Stomach (tissue), 9 donors: Measurements from ENCODE around the gene UPF2. TPM values are rescaled to one million over a fixed set of nuclear protein-coding genes. Genes with fewer than 3 reads are reported as not detected.

ENCODE experiments used
- DNase-seq, 2 donors: peaks; one replicate each; pipeline versions ENCODE4 v3.0.0 to v3.0.0-alpha.2; 2013 to 2019
- H3K27ac ChIP-seq, 5 donors: fragments of 200-600 bp in 4 of 5; sonication (generic) in 4 of 5; one replicate each; pipeline ENCODE4 v1.5.1; 2013 to 2019; ENCODE audit warnings: mild to moderate bottlenecking in 1 of 5, moderate library complexity in 1 of 5
- H3K27me3 ChIP-seq, 3 donors: fragments of 200-600 bp; sonication (generic); one replicate each; pipeline ENCODE4 v1.5.1; 2017 to 2019; ENCODE audit warnings: mixed run types in 1 of 3
- H3K36me3 ChIP-seq, 4 donors: fragments of 200-600 bp; sonication (generic); 1 replicate in 3 of 4; 2 replicates in 1 of 4; pipeline ENCODE4 v1.5.1; 2016 to 2019
- H3K4me1 ChIP-seq, 4 donors: fragments of 200-600 bp; sonication (generic); one replicate each; pipeline ENCODE4 v1.5.1; 2016 to 2019
- H3K4me3 ChIP-seq, 4 donors: fragments of 200-600 bp; sonication (generic) in 3 of 4; one replicate each; pipeline ENCODE4 v1.5.1; 2016 to 2019; ENCODE audit warnings: mild to moderate bottlenecking in 1 of 4
- H3K9me3 ChIP-seq, 4 donors: fragments of 200-600 bp; sonication (generic); one replicate each; pipeline ENCODE4 v1.5.1; 2016 to 2019
- CTCF ChIP-seq, 7 experiments: fragments of 450-650 bp in 4 of 7; fragments of 200-600 bp in 3 of 7; sonication (generic) in 3 of 7; IDR thresholded peaks; one replicate each; pipeline ENCODE4 v1.5.1; 2016 to 2019; ENCODE audit warnings: antibody characterized with exemption in 7 of 7, control low read depth in 2 of 7, mild to moderate bottlenecking in 1 of 7
- EP300 ChIP-seq: sonication (generic); formaldehyde crosslinking; IDR thresholded peaks from one replicate; pipeline ENCODE4 v1.6.1; 2017; ENCODE audit warnings: antibody characterized with exemption
- POLR2A ChIP-seq, 4 donors: fragments of 450-650 bp; IDR thresholded peaks; one replicate each; pipeline ENCODE4 v1.6.1; 2016; ENCODE audit warnings: antibody characterized with exemption in 4 of 4, control low read depth in 2 of 4, mild to moderate bottlenecking in 1 of 4, moderate library complexity in 1 of 4
- POLR2AphosphoS5 ChIP-seq, 3 donors: sonication (generic); formaldehyde crosslinking; IDR thresholded peaks; one replicate each; pipeline ENCODE4 v1.6.1; 2016; ENCODE audit warnings: antibody characterized with exemption in 3 of 3
- WGBS, 5 donors: extraction: QIAGEN DNeasy Blood & Tissue Kit in 3 of 5; methylation state at CpG; one replicate each; pipeline versions ENCODE4 v1.1.5 to v1.1.7; 2013 to 2018; 5-methylcytosine and 5-hydroxymethylcytosine counted together
- intact Hi-C: fragments of 100-400 bp; cut with DNase I; formaldehyde crosslinking; loops from one replicate; pipeline ENCODE4 v1.15.1; 2023; ENCODE audit warnings: low total_unique reads
- polyA plus RNA-seq, 3 donors: library from polyadenylated mRNA; stranded (reverse); fragments of 200-250 nt; gene quantifications; one replicate each; pipeline ENCODE4 v1.2.3, GENCODE V29; 2013
- total RNA-seq, 5 donors: library from RNA; depleted of rRNA; stranded (reverse); fragments of >200 nt; gene quantifications; one replicate each; pipeline versions ENCODE4 v1.1.0 to v1.2.3, GENCODE V29; 2014 to 2016
- donor health status: healthy with polysubstance abuse.
- donor health status: Bipolar disorder and iron deficiency.
- donor health status: healthy.

The UPF2 gene
- total and polyA plus RNA-seq, 8 donors = 8.7 to 48.6 (median 17.2) TPM

GRCh38 chr10:11886851-11887250, 155.8 kb downstream of the UPF2 start:
- no peaks in the 10 kb centered on the region for H3K4me1 ChIP-seq

GRCh38 chr10:11886138-11886474, 156.5 kb downstream of the UPF2 start:
- TF ChIP-seq EP300 = no peak
- no peak for TF ChIP-seq POLR2A (IDR thresholded peaks at IDR 0.05)
- no peak for TF ChIP-seq CTCF (IDR thresholded peaks at IDR 0.05)
- TF ChIP-seq POLR2AphosphoS5 (IDR thresholded peaks at IDR 0.05) = no peak
- Histone ChIP-seq H3K27ac (no peak overlapping the region), H3K4me3 (no peak overlapping the region), H3K4me1 (no peaks in the 10 kb centered on the region), H3K36me3 (no peaks in the 10 kb centered on the region), H3K9me3 (no peaks in the 10 kb centered on the region), H3K27me3 (no peaks in the 10 kb centered on the region)
- intact Hi-C loops = no loop called here
- 68 to 77% (median 73%) methylated on average over 6 of the region's 6 CpGs for WGBS, 5 donors
- no peak for DNase-seq

More at GRCh38 chr10:11886851-11887250, 155.8 kb downstream of the UPF2 start:
- Histone ChIP-seq H3K9me3 (no peaks in the 10 kb centered on the region), H3K27me3 (no peaks in the 10 kb centered on the region), H3K36me3 (no peaks in the 10 kb centered on the region), H3K27ac (no peak overlapping the region), H3K4me3 (no peak overlapping the region)
- TF ChIP-seq CTCF (IDR thresholded peaks at IDR 0.05) (no peak), POLR2AphosphoS5 (IDR thresholded peaks at IDR 0.05) (no peak), POLR2A (IDR thresholded peaks at IDR 0.05) (no peak), EP300 (no peak)
- DNase-seq = no peak
- 74 to 83% (median 78%) methylated on average over 12 of the region's 12 CpGs; no CpG with 5 or more reads in 1 of the 5 donors for WGBS, 5 donors
- intact Hi-C loops = no loop called here

- TF ChIP-seq EP300 (no peak), CTCF (IDR thresholded peaks at IDR 0.05) (no peak), POLR2A (IDR thresholded peaks at IDR 0.05) (no peak), POLR2AphosphoS5 (IDR thresholded peaks at IDR 0.05) (no peak)
- Histone ChIP-seq H3K9me3 (no peaks in the 10 kb centered on the region), H3K27me3 (no peaks in the 10 kb centered on the region), H3K27ac (no peak overlapping the region), H3K4me1 (no peaks in the 10 kb centered on the region), H3K4me3 (no peak overlapping the region), H3K36me3 (no peaks in the 10 kb centered on the region)
- WGBS, 5 donors = 81 to 91% (median 86%) methylated on average over 11 to 13 of the region's 13 CpGs
- no peak for DNase-seq
- intact Hi-C loops = no loop called here
Observed at GRCh38 chr10:11885437-11886137, 157.0 kb downstream of the UPF2 start.

- no peak for DNase-seq
- no peaks in the 10 kb centered on the region for H3K9me3 ChIP-seq
- no peaks in the 10 kb centered on the region for H3K36me3 ChIP-seq
- intact Hi-C loops = no loop called here
- no peak for TF ChIP-seq CTCF (IDR thresholded peaks at IDR 0.05)
- TF ChIP-seq EP300 = no peak
- no peak for TF ChIP-seq POLR2AphosphoS5 (IDR thresholded peaks at IDR 0.05)
- TF ChIP-seq POLR2A (IDR thresholded peaks at IDR 0.05) = no peak
- WGBS, 5 donors = 77 to 92% (median 81%) methylated on average over 5 to 7 of the region's 7 CpGs
- no peaks in the 10 kb centered on the region for H3K27me3 ChIP-seq
- H3K4me1 ChIP-seq = no peaks in the 10 kb centered on the region
- H3K4me3 ChIP-seq = no peak overlapping the region
- H3K27ac ChIP-seq = no peak overlapping the region
Observed at GRCh38 chr10:11884706-11885423, 157.7 kb downstream of the UPF2 start.
